HG03175 (cell line): Measurements from ENCODE around the gene CTRB2.
A peak's percentile ranks its signal among the peaks of the same experiment; 100 is the strongest.
"Not testable (repeated sequence)": the region's sequence is repeated elsewhere in the genome, so short reads cannot be mapped to it uniquely, and the experiment has no call there.

Source experiments
- ATAC-seq: cut with Tn5 transposase; IDR thresholded peaks from one replicate; pipeline ENCODE4 v1.9.1; 2021; ENCODE audit warnings: mild to moderate bottlenecking, moderate library complexity; ENCODE audit not compliant: unreplicated experiment

CTRB2 gene

DNA sequence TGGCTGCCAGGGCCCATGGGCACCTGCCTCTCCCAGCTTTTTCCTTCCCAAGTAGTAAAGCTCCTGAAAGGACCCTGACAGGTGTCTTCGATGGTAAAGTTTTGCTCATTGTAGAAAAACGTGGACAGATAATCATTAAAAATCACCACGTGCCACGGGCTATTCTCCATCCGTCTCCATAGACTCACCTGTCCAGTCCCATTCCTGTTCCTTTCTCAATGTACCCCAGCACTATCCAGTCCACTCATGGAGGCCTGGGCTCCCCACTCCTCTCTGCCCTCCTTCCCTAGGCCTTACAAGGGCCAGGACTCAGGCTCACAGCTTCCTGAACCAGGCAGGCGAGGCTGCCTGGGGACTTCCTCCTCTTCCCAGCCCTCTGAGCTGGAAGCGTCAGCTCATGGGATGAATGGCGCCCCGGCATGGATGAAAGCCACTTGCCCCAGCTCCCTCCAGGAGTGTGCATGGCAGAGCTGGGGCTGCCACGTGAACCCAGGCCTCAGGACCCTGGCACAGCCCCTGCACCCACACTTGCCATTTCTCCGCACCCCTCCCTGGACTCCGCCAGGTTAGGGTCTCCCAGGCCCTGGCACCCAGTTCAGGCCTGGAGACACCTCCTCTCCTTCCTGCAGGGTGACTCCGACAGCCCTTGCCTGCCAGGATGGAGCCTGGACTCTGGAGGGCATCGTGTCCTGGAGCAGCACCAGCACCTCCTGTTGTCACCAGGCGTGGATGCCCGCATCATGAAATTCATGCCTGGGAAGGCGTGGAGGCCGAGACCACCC, 20.6 kb upstream of the CTRB2 start:
- no peak for ATAC-seq

DNA sequence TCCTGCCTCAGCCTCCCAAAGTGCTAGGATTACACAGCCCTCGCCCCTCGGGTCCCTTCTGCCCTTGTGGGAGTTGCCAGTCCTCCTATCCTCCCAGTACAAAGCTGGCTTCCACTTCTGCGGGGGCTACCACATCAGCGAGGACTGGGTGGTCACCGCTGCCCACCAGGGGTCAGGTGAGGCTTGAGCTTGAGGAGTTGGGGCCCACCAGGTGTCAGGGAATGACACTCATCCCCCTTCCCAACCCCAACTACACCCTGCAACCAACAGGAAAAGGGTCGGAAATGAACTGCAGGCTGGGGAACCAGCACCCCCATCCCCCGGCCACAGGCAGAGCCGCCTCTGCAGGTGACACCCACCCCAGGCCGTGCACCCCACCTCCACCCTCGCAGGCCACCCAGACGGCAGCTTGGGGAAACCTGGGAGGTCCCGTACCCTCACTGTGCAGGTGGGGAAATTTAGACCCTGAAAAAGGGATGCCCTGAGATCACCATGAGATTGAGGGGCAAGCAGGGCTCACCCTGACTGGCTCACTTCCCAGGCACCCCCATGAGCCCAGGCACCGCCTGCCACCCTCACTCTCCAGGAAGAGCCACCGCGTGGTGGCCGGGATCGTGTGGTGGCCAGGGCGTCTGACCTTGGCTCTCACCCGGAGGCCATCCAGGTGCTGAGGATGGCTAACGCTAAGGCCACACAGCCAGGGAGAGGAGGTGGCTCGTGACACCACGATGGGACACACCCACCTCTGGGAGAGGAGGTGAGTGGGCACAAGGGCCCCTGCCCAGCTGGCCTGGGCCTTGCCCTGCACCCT, 19.8 kb upstream of the CTRB2 start:
- ATAC-seq: no peak

GRCh38 chr16:75225678-75226515, 18.9 kb upstream of the CTRB2 start:
- ATAC-seq: no peak

DNA sequence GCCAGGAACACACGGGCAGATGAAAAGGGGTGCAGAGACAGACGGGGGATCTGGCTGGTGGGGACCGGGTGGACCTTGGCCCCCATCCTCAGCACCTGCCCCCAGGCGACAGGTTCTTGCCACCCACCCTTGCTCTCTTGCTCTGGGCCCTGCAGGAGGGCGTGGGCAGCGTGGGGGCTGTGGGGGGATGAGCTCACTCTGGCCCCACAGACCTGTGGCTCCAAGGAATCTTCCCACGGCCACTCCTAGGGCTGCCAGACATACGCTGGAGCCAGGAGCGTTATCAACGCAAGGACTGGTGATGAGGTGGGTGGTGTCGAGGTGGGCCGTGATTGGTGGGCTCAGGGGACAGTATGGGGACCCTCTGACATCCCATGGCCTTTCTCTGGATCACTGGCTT, 18.1 kb upstream of the CTRB2 start:
- ATAC-seq: no peak

- ATAC-seq: no peak
Measured at GRCh38 chr16:75224306-75225082, 17.5 kb upstream of the CTRB2 start.

DNA sequence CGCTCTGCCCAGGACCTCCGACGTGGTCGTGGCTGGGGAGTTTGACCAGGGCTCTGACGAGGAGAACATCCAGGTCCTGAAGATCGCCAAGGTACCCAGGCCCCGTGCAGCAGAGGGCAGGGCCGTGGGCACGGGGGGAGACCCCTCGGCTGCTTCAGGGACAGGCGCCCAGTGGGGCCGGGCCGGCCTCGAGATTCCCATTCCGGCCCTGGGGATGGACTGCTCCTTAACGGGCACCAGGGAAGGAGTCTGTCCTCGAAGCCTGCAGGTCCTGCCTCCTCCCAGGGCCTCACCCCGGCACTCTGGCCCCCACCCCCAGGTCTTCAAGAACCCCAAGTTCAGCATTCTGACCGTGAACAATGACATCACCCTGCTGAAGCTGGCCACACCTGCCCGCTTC, 16.2 kb upstream of the CTRB2 start:
- ATAC-seq: not testable (repeated sequence)

- no peak for ATAC-seq
Measured at GRCh38 chr16:75222271-75222783, 15.4 kb upstream of the CTRB2 start.

- ATAC-seq: no peak
Measured at GRCh38 chr16:75219838-75220237, 12.9 kb upstream of the CTRB2 start.

DNA sequence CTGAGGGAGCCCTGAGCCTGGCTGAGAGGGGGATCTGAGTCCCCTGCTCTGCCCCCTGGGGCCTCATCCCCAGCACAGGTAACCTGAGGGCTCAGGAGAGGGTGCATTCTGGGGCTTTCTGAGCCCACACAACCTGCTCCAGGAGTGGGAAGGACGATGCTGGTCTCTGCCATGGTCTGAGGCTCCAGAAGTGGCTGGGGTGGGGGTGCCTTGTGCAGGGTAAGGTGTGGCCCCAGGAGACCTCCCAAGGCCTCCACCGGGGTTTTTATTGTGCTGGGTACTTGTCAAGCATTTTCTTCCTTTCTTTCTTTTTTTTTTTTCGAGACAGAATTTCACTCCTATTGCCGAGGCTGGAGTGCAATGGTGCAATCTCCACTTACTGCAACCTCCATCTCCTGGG, 12.1 kb upstream of the CTRB2 start:
- ATAC-seq: no peak

DNA sequence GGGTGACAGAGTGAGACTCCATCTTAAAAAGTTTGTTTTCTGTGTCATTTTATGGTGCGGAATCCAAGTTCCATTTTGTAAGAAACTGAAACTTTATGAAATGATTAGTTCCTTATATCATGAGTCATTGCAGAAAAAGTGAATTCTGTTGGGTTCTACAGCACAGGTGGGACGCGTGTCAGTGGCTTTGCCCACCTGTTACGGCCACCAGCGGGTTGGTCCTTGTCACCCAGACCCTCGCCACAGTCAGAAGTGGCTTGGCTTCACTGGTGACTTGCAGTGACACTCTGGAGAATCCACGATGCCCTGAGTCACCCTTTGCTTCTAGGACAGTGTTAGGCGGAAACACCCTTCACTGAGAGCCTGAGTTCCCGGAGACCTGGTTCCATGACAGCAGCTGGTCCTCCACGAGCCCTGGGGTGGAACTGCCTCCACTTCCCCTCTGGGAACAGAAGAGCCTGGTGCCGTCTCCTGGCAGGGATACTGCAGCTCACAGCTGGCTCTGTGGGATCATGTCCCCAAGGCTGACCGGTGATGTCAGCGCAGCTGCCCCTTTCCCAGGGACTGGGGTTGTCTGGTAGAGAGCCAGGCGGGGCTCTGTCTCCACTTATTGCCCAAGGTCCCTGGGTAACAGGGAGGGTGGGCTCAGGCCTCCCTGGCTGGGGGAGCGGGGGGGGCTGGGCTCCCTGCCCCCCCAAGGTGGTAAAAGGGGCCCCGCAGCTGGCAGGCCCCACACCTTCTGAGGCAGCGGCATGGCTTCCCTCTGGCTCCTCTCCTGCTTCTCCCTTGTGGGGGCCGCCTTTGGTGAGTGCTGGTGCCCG, 11.5 kb upstream of the CTRB2 start, which contains the start of gene CTRB1:
TSS of gene CTRB1 (plus strand) at position 733 of the 821 bp plus-strand sequence. CDS start at position 753, 20 bp downstream.
- peak; percentile 78 for ATAC-seq

- ATAC-seq: no peak
Measured at GRCh38 chr16:75217389-75217851, 10.5 kb upstream of the CTRB2 start.

- ATAC-seq: no peak
Measured at GRCh38 chr16:75216576-75216975, 9.6 kb upstream of the CTRB2 start.

DNA sequence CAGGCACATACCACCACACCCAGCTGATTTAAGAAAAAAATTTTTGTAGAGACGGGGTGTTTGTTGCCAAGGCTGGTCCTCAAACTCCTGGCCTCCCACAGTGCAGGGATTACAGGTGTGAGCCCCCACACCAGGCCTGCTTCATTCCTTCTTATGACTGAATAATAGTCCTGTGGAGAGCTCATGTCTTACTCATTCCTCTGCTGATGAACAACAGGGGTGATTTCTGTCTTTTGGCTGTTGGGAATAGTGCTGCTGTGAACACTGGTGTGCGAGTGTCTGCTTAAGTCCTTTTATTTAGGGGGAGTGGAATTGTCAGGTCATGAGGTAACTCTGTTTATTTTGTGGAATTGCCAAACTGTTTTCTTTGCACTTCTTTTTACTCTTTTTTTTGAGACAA, 9.2 kb upstream of the CTRB2 start:
- ATAC-seq: no peak

DNA sequence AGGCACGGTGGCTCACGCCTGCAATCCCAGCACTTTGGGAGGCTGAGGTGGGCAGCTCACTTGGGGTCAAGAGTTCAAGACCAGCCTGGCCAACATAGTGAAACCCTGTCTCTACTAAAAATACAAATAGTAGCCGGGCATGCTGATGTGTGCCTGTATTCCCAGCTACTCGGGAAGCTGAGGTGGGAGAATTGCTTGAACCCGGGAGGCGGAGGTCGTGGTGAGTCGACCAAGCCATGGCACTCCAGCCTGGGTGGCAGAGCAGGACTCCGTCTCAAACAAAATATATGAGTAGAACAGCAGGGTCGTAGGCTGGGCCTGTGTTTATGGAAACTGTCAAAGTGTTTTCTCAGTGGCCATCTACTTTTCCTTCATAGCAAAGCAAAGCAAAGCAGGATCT, 4.3 kb upstream of the CTRB2 start:
- ATAC-seq: not testable (repeated sequence)

DNA sequence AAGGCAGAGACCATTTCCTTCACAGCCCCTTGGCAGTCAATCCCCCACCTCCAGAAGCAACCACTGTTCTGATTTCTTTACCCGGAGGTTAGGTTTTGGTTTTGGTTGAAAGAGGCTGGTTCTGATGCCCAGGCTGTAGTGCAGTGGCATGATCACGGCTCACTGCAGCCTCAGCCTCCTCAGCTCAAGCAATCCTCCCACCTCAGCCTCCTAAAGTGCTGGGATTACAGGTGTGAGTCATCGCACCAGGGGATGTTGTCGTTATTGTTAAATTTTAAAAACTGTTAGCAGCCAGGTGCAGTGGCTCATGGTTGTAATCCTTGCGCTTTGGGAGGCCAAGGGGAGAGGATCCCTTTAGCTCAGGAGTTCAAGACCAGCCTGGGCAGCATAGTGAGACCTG, 3.0 kb upstream of the CTRB2 start:
- no peak for ATAC-seq

- not testable (repeated sequence) for ATAC-seq
Measured at GRCh38 chr16:75209514-75209913, 2.6 kb upstream of the CTRB2 start.

DNA sequence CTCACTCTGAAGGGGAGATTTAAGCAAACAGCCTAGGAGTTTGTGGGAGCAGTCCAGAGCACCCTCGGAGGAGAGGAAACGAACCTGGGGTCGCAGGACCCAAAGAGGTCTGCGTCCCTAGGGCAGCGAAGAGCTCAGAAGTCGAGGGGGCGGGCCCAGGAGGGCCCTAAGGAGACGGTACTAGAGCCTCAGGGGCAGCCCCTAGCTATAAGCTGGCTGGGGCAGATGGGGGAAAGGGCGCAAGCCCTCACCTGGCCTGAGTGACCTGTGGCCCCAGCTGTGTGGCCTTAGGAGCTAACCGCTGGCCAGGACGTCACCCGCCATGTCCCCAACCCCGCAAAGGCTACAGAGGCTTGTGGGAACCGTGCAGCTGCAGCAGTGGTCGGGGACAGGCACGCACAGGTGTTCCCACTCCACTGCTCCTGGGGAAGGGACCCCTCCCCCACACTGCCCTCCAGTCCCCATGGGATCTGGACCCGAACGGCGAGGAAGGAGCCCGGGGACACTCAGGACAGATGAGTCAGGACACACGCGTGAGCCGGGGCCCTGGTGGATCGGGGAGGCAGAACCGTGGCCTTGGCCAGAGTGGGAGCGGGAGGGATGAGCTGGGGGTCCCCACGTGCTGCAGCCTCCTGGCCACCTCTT, 2.0 kb upstream of the CTRB2 start:
- no peak for ATAC-seq

DNA sequence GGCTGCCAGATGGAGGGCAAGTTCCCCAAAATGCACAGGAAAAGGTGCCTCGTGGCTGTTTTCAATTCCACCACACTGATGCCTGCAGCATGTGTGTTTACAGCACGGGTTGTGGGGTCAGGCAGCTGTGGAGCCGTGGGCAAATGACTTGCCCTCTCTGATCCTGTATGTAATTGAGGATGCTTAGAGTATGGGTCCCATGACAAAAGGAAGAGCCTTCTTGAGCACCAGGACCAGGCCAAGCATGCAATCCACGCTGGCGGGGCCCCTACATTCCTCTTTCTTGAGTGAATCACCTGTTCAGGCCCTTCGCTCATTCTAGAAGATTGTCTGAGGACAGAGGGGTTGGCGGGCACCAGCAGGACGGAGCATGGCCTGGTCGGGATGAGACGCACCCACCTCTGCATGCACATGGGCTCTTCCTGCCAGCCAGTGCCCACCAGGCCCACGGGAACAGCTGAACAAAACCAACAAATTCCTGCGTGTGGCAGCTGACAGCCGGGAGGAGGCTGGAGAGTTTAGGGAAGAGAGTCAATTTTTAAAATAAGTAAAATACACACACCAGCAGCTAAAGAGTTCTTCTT, 1.4 kb upstream of the CTRB2 start:
- ATAC-seq: no peak
